Measurements from ENCODE around the gene CCDC71.
A peak's percentile ranks its signal among the peaks of the same experiment; 100 is the strongest.

The CCDC71 gene

GRCh38 chr3:49122451-49122850, 43.7 kb downstream of the CCDC71 start:
- H2BK15ac ChIP-seq (ENCODE audit: low read depth, poor library complexity, severe bottlenecking): no peak overlapping the region
- no peak overlapping the region for H2BK5ac ChIP-seq (ENCODE audit: low read depth, low read length, poor library complexity, severe bottlenecking)
- H3K9me3 ChIP-seq (ENCODE audit: control insufficient read depth, low read length): no peaks in the 10 kb centered on the region
- H2BK120ac ChIP-seq (ENCODE audit: low read depth, low read length): no peak overlapping the region
- no peak overlapping the region for H3K18ac ChIP-seq (ENCODE audit: low read depth in 1 of 2, low read length in 2 of 2)
- H3K4me1 ChIP-seq (ENCODE audit: control insufficient read depth, insufficient read depth, low read depth, low read length): peaks cover 14% of the 10 kb centered on the region
- no peak overlapping the region for H3K9ac ChIP-seq (ENCODE audit: low read length)
- WGBS: 97% methylated on average over 7 of the region's 7 CpGs
- no peak for DNase-seq
- no peak overlapping the region for H4K91ac ChIP-seq (ENCODE audit: low read length)
- H3K27ac ChIP-seq (ENCODE audit: low read length, poor library complexity, severe bottlenecking): no peak overlapping the region
- H2AFZ ChIP-seq (ENCODE audit: low read depth, low read length): no peak overlapping the region
- H3K23ac ChIP-seq (ENCODE audit: low read length in 2 of 2): no peak overlapping the region
- no peak overlapping the region for H2BK12ac ChIP-seq (ENCODE audit: low read length in 2 of 2)
- no peak overlapping the region for H3K14ac ChIP-seq (ENCODE audit: low read length in 2 of 2)
- H3K79me1 ChIP-seq (replicated peaks; ENCODE audit: low read length, poor library complexity, severe bottlenecking): peaks cover 36% of the 10 kb centered on the region
- H2AK5ac ChIP-seq (ENCODE audit: low read length, severe bottlenecking): no peak overlapping the region
- no peak overlapping the region for H3K4me2 ChIP-seq (ENCODE audit: low read length, poor library complexity, severe bottlenecking)
- peaks cover 78 to 79% of the 10 kb centered on the region in 2 experiments for H3K36me3 ChIP-seq (ENCODE audit: control insufficient read depth in 1 of 2, insufficient read depth in 2 of 2, low read depth in 1 of 2, low read length in 2 of 2)
- H3K4ac ChIP-seq (ENCODE audit: low read depth in 1 of 2, low read length in 2 of 2): no peak overlapping the region
- no peak overlapping the region for H4K8ac ChIP-seq (ENCODE audit: low read length)
- no peaks in the 10 kb centered on the region for H3K27me3 ChIP-seq (ENCODE audit: control insufficient read depth in 1 of 2, insufficient read depth in 1 of 2, low read length in 2 of 2)
- no peak overlapping the region for H3K4me3 ChIP-seq (ENCODE audit: insufficient read depth in 1 of 2, low read depth in 1 of 2, low read length in 2 of 2)

DNA sequence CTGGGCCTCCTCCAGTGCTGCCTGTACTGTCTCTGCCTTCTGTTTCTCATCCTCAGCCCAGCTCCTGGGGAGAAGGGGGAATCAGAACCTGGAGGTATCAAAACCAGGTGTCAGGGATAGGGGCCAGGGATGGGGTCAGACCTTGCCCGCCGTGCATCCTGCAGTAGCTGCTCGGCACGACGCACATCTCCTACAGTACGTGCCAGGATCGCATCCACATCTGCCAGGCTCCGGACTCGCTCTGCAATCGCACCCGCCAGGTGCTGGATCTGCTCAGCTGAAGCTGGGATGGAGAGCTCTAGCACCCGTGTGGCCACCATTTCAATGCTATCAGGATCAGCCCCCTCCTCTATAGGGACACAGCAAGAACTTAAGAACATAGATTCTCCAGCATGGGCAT, 44.1 kb downstream of the CCDC71 start:
- Histone ChIP-seq H3K9me3 (ENCODE audit: control insufficient read depth, low read length) (no peaks in the 10 kb centered on the region), H2AFZ (ENCODE audit: low read depth, low read length) (no peak overlapping the region), H2BK15ac (ENCODE audit: low read depth, poor library complexity, severe bottlenecking) (no peak overlapping the region), H3K4me2 (ENCODE audit: low read length, poor library complexity, severe bottlenecking) (no peak overlapping the region), H4K91ac (ENCODE audit: low read length) (peak overlapping the region; percentile 45), H2BK5ac (ENCODE audit: low read depth, low read length, poor library complexity, severe bottlenecking) (no peak overlapping the region), H3K4me1 (ENCODE audit: control insufficient read depth, insufficient read depth, low read depth, low read length) (peaks cover 14% of the 10 kb centered on the region), H3K79me1 (replicated peaks; ENCODE audit: low read length, poor library complexity, severe bottlenecking) (peaks cover 40% of the 10 kb centered on the region), H3K18ac (ENCODE audit: low read depth in 1 of 2, low read length in 2 of 2) (no peak overlapping the region), H3K27me3 (ENCODE audit: control insufficient read depth in 1 of 2, insufficient read depth in 1 of 2, low read length in 2 of 2) (no peaks in the 10 kb centered on the region), H3K36me3 (ENCODE audit: control insufficient read depth in 1 of 2, insufficient read depth in 2 of 2, low read depth in 1 of 2, low read length in 2 of 2) (peaks cover 78 to 83% of the 10 kb centered on the region in 2 experiments), H3K23ac (ENCODE audit: low read length in 2 of 2) (no peak overlapping the region), H2BK120ac (ENCODE audit: low read depth, low read length) (no peak overlapping the region), H3K27ac (ENCODE audit: low read length, poor library complexity, severe bottlenecking) (no peak overlapping the region), H3K4me3 (ENCODE audit: insufficient read depth in 1 of 2, low read depth in 1 of 2, low read length in 2 of 2) (no peak overlapping the region), H3K14ac (ENCODE audit: low read length in 2 of 2) (no peak overlapping the region), H3K4ac (ENCODE audit: low read depth in 1 of 2, low read length in 2 of 2) (no peak overlapping the region), H4K8ac (ENCODE audit: low read length) (no peak overlapping the region), H2BK12ac (ENCODE audit: low read length in 2 of 2) (no peak overlapping the region), H2AK5ac (ENCODE audit: low read length, severe bottlenecking) (no peak overlapping the region), H3K9ac (ENCODE audit: low read length) (no peak overlapping the region)
- 98% methylated on average over 11 of the region's 12 CpGs for WGBS
- DNase-seq: no peak

DNA sequence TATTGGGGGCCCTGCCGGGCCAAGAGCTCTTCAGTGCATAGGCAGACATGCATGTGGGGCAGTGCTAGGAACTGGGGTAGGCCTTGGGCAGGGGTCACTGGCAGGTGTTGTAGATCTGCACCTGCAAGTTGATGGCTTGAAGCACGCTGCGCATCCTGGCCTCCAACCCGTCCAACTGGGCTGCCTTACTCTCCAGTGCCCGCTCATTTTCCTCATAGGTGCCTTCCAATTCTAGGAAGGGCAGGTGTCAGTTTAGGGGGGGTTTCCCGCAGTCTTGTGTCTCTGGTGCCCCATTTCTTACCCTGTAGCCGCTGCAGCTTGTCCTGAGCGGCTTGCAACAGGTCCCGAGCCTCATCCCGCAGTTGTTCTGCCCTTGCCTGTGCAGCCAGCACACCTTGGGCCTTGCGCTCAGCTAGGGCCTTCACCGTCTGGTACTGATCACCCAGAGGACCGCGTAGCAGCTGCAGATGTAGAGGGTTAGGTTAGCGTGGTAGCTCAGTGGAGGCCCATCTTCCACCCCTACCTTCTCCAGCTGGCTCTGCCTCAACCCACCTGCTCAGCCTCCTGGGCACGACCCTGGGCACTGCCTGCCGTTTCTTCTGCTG, 44.9 kb downstream of the CCDC71 start:
- Histone ChIP-seq H3K4me3 (ENCODE audit: insufficient read depth in 1 of 2, low read depth in 1 of 2, low read length in 2 of 2) (peak overlapping the region; percentile 29 to 84), H2AK5ac (ENCODE audit: low read length, severe bottlenecking) (no peak overlapping the region), H3K9ac (ENCODE audit: low read length) (peak overlapping the region; percentile 96), H3K23ac (ENCODE audit: low read length in 2 of 2) (no peak overlapping the region), H3K27ac (ENCODE audit: low read length, poor library complexity, severe bottlenecking) (peak overlapping the region; percentile 76), H3K79me1 (replicated peaks; ENCODE audit: low read length, poor library complexity, severe bottlenecking) (peaks cover 43% of the 10 kb centered on the region), H2BK120ac (ENCODE audit: low read depth, low read length) (peak overlapping the region; percentile 11), H3K4me2 (ENCODE audit: low read length, poor library complexity, severe bottlenecking) (no peak overlapping the region), H2BK5ac (ENCODE audit: low read depth, low read length, poor library complexity, severe bottlenecking) (no peak overlapping the region), H3K27me3 (ENCODE audit: control insufficient read depth in 1 of 2, insufficient read depth in 1 of 2, low read length in 2 of 2) (no peaks in the 10 kb centered on the region), H3K18ac (ENCODE audit: low read depth in 1 of 2, low read length in 2 of 2) (peak overlapping the region in 1 of 2 experiments; percentile 31), H2BK12ac (ENCODE audit: low read length in 2 of 2) (no peak overlapping the region), H3K14ac (ENCODE audit: low read length in 2 of 2) (no peak overlapping the region), H2AFZ (ENCODE audit: low read depth, low read length) (no peak overlapping the region), H2BK15ac (ENCODE audit: low read depth, poor library complexity, severe bottlenecking) (peak overlapping the region; percentile 82), H3K4ac (ENCODE audit: low read depth in 1 of 2, low read length in 2 of 2) (no peak overlapping the region), H4K91ac (ENCODE audit: low read length) (peak overlapping the region; percentile 58), H3K9me3 (ENCODE audit: control insufficient read depth, low read length) (no peaks in the 10 kb centered on the region), H3K36me3 (ENCODE audit: control insufficient read depth in 1 of 2, insufficient read depth in 2 of 2, low read depth in 1 of 2, low read length in 2 of 2) (peaks cover 78 to 83% of the 10 kb centered on the region in 2 experiments), H4K8ac (ENCODE audit: low read length) (peak overlapping the region; percentile 79), H3K4me1 (ENCODE audit: control insufficient read depth, insufficient read depth, low read depth, low read length) (peaks cover 14% of the 10 kb centered on the region)
- WGBS: 91% methylated on average over 17 of the region's 17 CpGs
- no peak for DNase-seq

DNA sequence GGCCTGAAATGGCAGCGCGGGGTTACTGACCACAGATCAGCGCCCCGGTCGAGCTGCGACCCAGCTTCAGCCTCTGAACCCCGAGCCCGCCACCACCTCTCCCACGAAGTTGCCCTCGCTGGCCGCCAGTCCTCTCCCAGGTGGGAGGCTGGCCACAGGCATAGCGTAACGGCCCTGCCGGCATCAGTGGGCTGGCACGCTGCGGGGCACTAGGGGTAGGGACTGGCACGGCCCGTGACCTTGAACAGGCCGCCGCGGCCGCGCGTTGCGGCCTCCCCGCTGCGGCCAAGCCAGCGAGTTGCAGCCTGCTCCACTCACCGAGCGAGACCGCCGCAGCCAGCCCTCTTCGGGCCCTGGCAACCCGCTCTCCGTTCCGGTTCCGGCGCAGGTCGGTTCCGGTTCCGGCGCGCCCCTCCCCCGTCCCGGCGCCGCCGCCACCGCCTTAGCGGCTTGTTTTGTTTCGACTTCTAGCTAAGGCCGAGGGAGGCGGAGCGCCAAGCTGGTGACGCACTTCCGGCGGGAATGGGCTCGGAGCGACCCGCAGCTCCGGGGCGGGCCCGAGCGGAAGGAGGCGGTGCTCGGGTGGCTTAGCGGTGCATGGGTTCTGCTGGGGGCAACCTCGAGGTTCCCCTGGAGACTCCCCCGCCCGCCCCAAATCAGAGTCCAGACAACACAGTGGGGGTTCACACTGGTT, 45.5 kb downstream of the CCDC71 start, which contains the start of gene USP19:
Gene USP19, minus strand, starts transcription at position 386 of the 694 bp plus-strand sequence. CDS start 1,678 bp downstream, outside the sequence.
- Histone ChIP-seq H3K18ac (ENCODE audit: low read depth in 1 of 2, low read length in 2 of 2) (peak within 1 kb of the TSS; percentile 85 to 100), H2BK15ac (ENCODE audit: low read depth, poor library complexity, severe bottlenecking) (peak within 1 kb of the TSS; percentile 82), H3K14ac (ENCODE audit: low read length in 2 of 2) (peak within 1 kb of the TSS in 1 of 2 experiments; percentile 99), H4K91ac (ENCODE audit: low read length) (peak within 1 kb of the TSS; percentile 90), H3K79me1 (replicated peaks; ENCODE audit: low read length, poor library complexity, severe bottlenecking) (peaks cover 43% of the 10 kb centered on the region), H2AFZ (ENCODE audit: low read depth, low read length) (peak within 1 kb of the TSS; percentile 69), H3K4me2 (ENCODE audit: low read length, poor library complexity, severe bottlenecking) (peak within 1 kb of the TSS; percentile 84), H2BK12ac (ENCODE audit: low read length in 2 of 2) (peak within 1 kb of the TSS; percentile 18 to 60), H3K27me3 (ENCODE audit: control insufficient read depth in 1 of 2, insufficient read depth in 1 of 2, low read length in 2 of 2) (no peaks in the 10 kb centered on the region), H3K9ac (ENCODE audit: low read length) (peak within 1 kb of the TSS; percentile 96), H3K4me1 (ENCODE audit: control insufficient read depth, insufficient read depth, low read depth, low read length) (peaks cover 12% of the 10 kb centered on the region), H3K4ac (ENCODE audit: low read depth in 1 of 2, low read length in 2 of 2) (peak within 1 kb of the TSS; percentile 71 to 98), H3K9me3 (ENCODE audit: control insufficient read depth, low read length) (no peaks in the 10 kb centered on the region), H3K27ac (ENCODE audit: low read length, poor library complexity, severe bottlenecking) (peak within 1 kb of the TSS; percentile 78), H4K8ac (ENCODE audit: low read length) (peak within 1 kb of the TSS; percentile 88), H3K36me3 (ENCODE audit: control insufficient read depth in 1 of 2, insufficient read depth in 2 of 2, low read depth in 1 of 2, low read length in 2 of 2) (peaks cover 78 to 83% of the 10 kb centered on the region in 2 experiments), H3K4me3 (ENCODE audit: insufficient read depth in 1 of 2, low read depth in 1 of 2, low read length in 2 of 2) (peak within 1 kb of the TSS; percentile 83 to 84), H2BK5ac (ENCODE audit: low read depth, low read length, poor library complexity, severe bottlenecking) (peak within 1 kb of the TSS; percentile 1), H2AK5ac (ENCODE audit: low read length, severe bottlenecking) (peak within 1 kb of the TSS; percentile 50), H2BK120ac (ENCODE audit: low read depth, low read length) (peak within 1 kb of the TSS; percentile 23), H3K23ac (ENCODE audit: low read length in 2 of 2) (peak within 1 kb of the TSS in 1 of 2 experiments; percentile 40)
- WGBS: under 1% methylated on average over 66 of the region's 70 CpGs
- DNase-seq: peak; percentile 94

All from mesenchymal stem cell (in vitro differentiated cells and primary cell).